Neural cell (in vitro differentiated cells): Measurements from ENCODE around the gene SMIM10L1. TPM values are rescaled to one million over a fixed set of nuclear protein-coding genes. Genes with fewer than 3 reads are reported as not detected.

ENCODE experiments used
- H2AFZ ChIP-seq: fragments of 200-600, 300-800 bp; sonication (generic), shearing (Covaris generic); 2 replicates; pipeline ENCODE4 v1.6.0; 2014; ENCODE audit warnings: low read depth, mild to moderate bottlenecking, antibody characterized with exemption, low read length, moderate library complexity
- H3F3A ChIP-seq: fragments of 200-600 bp; shearing (Covaris generic); 2 replicates; pipeline ENCODE4 v1.6.1; 2016; ENCODE audit warnings: mild to moderate bottlenecking, moderate library complexity, mixed read lengths, antibody characterized with exemption, low read length; ENCODE audit not compliant: insufficient read depth, poor library complexity, severe bottlenecking
- H3K27ac ChIP-seq: fragments of 200-600, 300-800 bp; sonication (generic), shearing (Covaris generic); 2 replicates; pipeline ENCODE4 v1.5.1; 2014; ENCODE audit warnings: mild to moderate bottlenecking, low read length, moderate library complexity
- H3K27me3 ChIP-seq: fragments of 300-800, 200-600 bp; sonication (generic), shearing (Covaris generic); 2 replicates; pipeline ENCODE4 v1.6.0; 2014; ENCODE audit warnings: mild to moderate bottlenecking, low read depth, low read length, moderate library complexity; ENCODE audit not compliant: insufficient read depth
- H3K36me3 ChIP-seq: fragments of 300-800, 200-600 bp; sonication (generic), shearing (Covaris generic); 2 replicates; pipeline ENCODE4 v1.5.1; 2014; ENCODE audit warnings: mild to moderate bottlenecking, antibody characterized with exemption, low read length, moderate library complexity; ENCODE audit not compliant: insufficient read depth
- H3K4me2 ChIP-seq: fragments of 300-800, 200-600 bp; sonication (generic), shearing (Covaris generic); 2 replicates; pipeline ENCODE4 v1.6.0; 2014; ENCODE audit warnings: mild to moderate bottlenecking, low read length
- H3K4me3 ChIP-seq: fragments of 300-800, 200-600 bp; sonication (generic), shearing (Covaris generic); 2 replicates; pipeline ENCODE4 v1.5.1; 2014; ENCODE audit warnings: mild to moderate bottlenecking, low read length, moderate library complexity
- H3K79me2 ChIP-seq: fragments of 200-600 bp; shearing (Covaris generic); replicated peaks from 2 replicates; pipeline ENCODE4 v1.6.0; 2014; ENCODE audit warnings: mild to moderate bottlenecking, low read length, moderate library complexity; ENCODE audit not compliant: insufficient read depth
- H3K9ac ChIP-seq: fragments of 300-800, 200-600 bp; sonication (generic), shearing (Covaris generic); 2 replicates; pipeline ENCODE4 v1.6.1; 2016; ENCODE audit warnings: mild to moderate bottlenecking, low read length, mixed read lengths
- H3K9me2 ChIP-seq: fragments of 200-600 bp; shearing (Covaris generic); 2 replicates; pipeline ENCODE4 v1.6.1; 2016; ENCODE audit warnings: mild to moderate bottlenecking, low read length, mixed read lengths; ENCODE audit not compliant: insufficient read depth
- H3K9me3 ChIP-seq: fragments of 200-600, 300-800 bp; sonication (generic), shearing (Covaris generic); 2 replicates; pipeline ENCODE4 v1.6.1; 2016; ENCODE audit warnings: mild to moderate bottlenecking, mixed run types, low read length, moderate library complexity, mixed read lengths
- H4K20me1 ChIP-seq: fragments of 200-600 bp; shearing (Covaris generic); 2 replicates; pipeline ENCODE4 v1.6.1; 2016; ENCODE audit warnings: mild to moderate bottlenecking, mixed run types; ENCODE audit not compliant: insufficient read depth
- EP300 ChIP-seq: fragments of 450-650 bp; conservative IDR thresholded peaks from 2 replicates; pipeline ENCODE4 v1.6.1; 2014; ENCODE audit warnings: antibody characterized with exemption, mild to moderate bottlenecking, moderate library complexity; ENCODE audit not compliant: poor library complexity, severe bottlenecking
- EZH2 ChIP-seq: fragments of 200-600, 300-800 bp; shearing (Covaris generic), sonication (generic); IDR thresholded peaks from 2 replicates; pipeline ENCODE4 v1.6.1; 2014; ENCODE audit warnings: antibody characterized with exemption, low read length, borderline replicate concordance, mild to moderate bottlenecking; ENCODE audit not compliant: insufficient read depth, poor library complexity, severe bottlenecking
- MXI1 ChIP-seq: fragments of 450-650 bp; conservative IDR thresholded peaks from 2 replicates; pipeline ENCODE4 v1.6.1; 2014; ENCODE audit warnings: antibody characterized with exemption, mild to moderate bottlenecking; ENCODE audit not compliant: poor library complexity, severe bottlenecking
- POLR2AphosphoS5 ChIP-seq: IDR thresholded peaks from 2 replicates; pipeline ENCODE4 v1.6.1; 2012
- RAD21 ChIP-seq: fragments of 450-650 bp; conservative IDR thresholded peaks from 2 replicates; pipeline ENCODE4 v1.6.1; 2014; ENCODE audit warnings: antibody characterized with exemption, mild to moderate bottlenecking, moderate library complexity
- REST ChIP-seq: IDR thresholded peaks from 2 replicates; pipeline ENCODE4 v1.6.1; 2012; ENCODE audit warnings: borderline replicate concordance
- SMC3 ChIP-seq: fragments of 450-650 bp; conservative IDR thresholded peaks from 2 replicates; pipeline ENCODE4 v1.6.1; 2014; ENCODE audit warnings: antibody characterized with exemption, mild to moderate bottlenecking, moderate library complexity; ENCODE audit not compliant: poor library complexity
- TAF1 ChIP-seq: IDR thresholded peaks from 2 replicates; pipeline ENCODE4 v1.6.1; 2012; ENCODE audit warnings: low read depth
- polyA plus RNA-seq: library from polyadenylated mRNA; depleted of rRNA; stranded (reverse); fragments of >200 nt; gene quantifications from 2 replicates; pipeline ENCODE4 v1.2.3, GENCODE V29; 2014
- TF ChIP-seq, protein P1 (sequence below): fragments of 450-650 bp; IDR thresholded peaks from 2 replicates; pipeline ENCODE4 v1.5.1; 2014; ENCODE audit warnings: antibody characterized with exemption, mild to moderate bottlenecking, moderate library complexity; ENCODE audit not compliant: poor library complexity, severe bottlenecking

The SMIM10L1 gene
- polyA plus RNA-seq, 1 donor from 2014 or later, result 22.0 TPM

- H3K9me3 ChIP-seq, result no peaks in the 10 kb centered on the region
- no peak overlapping the region for H3K4me2 ChIP-seq
- H4K20me1 ChIP-seq, result no peaks in the 10 kb centered on the region
- no peaks in the 10 kb centered on the region for H3K36me3 ChIP-seq
- no peak overlapping the region for H3K9ac ChIP-seq
- TF ChIP-seq EZH2, result no peak
- TF ChIP-seq REST, result no peak
- TF ChIP-seq SMC3, result no peak
- TF ChIP-seq MXI1, result no peak
- TF ChIP-seq, protein P1, sequence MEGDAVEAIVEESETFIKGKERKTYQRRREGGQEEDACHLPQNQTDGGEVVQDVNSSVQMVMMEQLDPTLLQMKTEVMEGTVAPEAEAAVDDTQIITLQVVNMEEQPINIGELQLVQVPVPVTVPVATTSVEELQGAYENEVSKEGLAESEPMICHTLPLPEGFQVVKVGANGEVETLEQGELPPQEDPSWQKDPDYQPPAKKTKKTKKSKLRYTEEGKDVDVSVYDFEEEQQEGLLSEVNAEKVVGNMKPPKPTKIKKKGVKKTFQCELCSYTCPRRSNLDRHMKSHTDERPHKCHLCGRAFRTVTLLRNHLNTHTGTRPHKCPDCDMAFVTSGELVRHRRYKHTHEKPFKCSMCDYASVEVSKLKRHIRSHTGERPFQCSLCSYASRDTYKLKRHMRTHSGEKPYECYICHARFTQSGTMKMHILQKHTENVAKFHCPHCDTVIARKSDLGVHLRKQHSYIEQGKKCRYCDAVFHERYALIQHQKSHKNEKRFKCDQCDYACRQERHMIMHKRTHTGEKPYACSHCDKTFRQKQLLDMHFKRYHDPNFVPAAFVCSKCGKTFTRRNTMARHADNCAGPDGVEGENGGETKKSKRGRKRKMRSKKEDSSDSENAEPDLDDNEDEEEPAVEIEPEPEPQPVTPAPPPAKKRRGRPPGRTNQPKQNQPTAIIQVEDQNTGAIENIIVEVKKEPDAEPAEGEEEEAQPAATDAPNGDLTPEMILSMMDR, result no peak
- TF ChIP-seq POLR2AphosphoS5, result no peak
- TF ChIP-seq TAF1, result no peak
- no peak for TF ChIP-seq RAD21
- TF ChIP-seq EP300, result no peak
- peaks cover 41% of the 10 kb centered on the region for H3K79me2 ChIP-seq
- no peak overlapping the region for H3K4me3 ChIP-seq
- H2AFZ ChIP-seq, result no peak overlapping the region
- no peaks in the 10 kb centered on the region for H3F3A ChIP-seq
- H3K27me3 ChIP-seq, result no peaks in the 10 kb centered on the region
- no peak overlapping the region for H3K27ac ChIP-seq
- no peaks in the 10 kb centered on the region for H3K9me2 ChIP-seq
Observed at GRCh38 chr12:11136075-11136474, 34.9 kb upstream of the SMIM10L1 start.

- Histone ChIP-seq H3K27ac (no peak overlapping the region), H3K27me3 (no peaks in the 10 kb centered on the region), H3K9me3 (no peaks in the 10 kb centered on the region), H3K4me2 (no peak overlapping the region), H3K9me2 (no peaks in the 10 kb centered on the region), H2AFZ (no peak overlapping the region), H4K20me1 (no peaks in the 10 kb centered on the region), H3K9ac (no peak overlapping the region), H3K4me3 (no peak overlapping the region), H3K36me3 (no peaks in the 10 kb centered on the region), H3K79me2 (peaks cover 43% of the 10 kb centered on the region), H3F3A (no peaks in the 10 kb centered on the region)
- TF ChIP-seq SMC3 (no peak), EZH2 (no peak), RAD21 (no peak), TAF1 (no peak), EP300 (no peak), REST (no peak), MXI1 (no peak), POLR2AphosphoS5 (no peak)
- TF ChIP-seq, protein P1, result no peak
Observed at GRCh38 chr12:11143352-11143751, 27.6 kb upstream of the SMIM10L1 start.
